Osteoblast (primary cell): Measurements from ENCODE around the gene ZNF785. TPM values are rescaled to one million over a fixed set of nuclear protein-coding genes. Genes with fewer than 3 reads are reported as not detected.
A peak's percentile ranks its signal among the peaks of the same experiment; 100 is the strongest.

Experiments
- DNase-seq: peaks from one replicate; pipeline ENCODE4 v3.0.0; 2011; ENCODE audit warnings: low spot score, mixed read lengths; ENCODE audit not compliant: insufficient read length; ENCODE audit errors: missing footprints
- H2AFZ ChIP-seq: 2 replicates; pipeline ENCODE4 v1.6.0; 2011; ENCODE audit warnings: mild to moderate bottlenecking, low read length
- H3K27ac ChIP-seq: 2 replicates; pipeline ENCODE4 v1.5.1; 2011; ENCODE audit warnings: mild to moderate bottlenecking, low read depth, low read length, moderate library complexity
- H3K27me3 ChIP-seq: 2 replicates; pipeline ENCODE4 v1.6.0; 2012; ENCODE audit warnings: mild to moderate bottlenecking, control low read depth, inconsistent platforms, low read length, moderate library complexity; ENCODE audit not compliant: insufficient read depth
- H3K36me3 ChIP-seq: 2 replicates; pipeline ENCODE4 v1.5.1; 2011; ENCODE audit warnings: mild to moderate bottlenecking, low read length, control low read depth, moderate library complexity; ENCODE audit not compliant: insufficient read depth
- H3K4me1 ChIP-seq: 2 replicates; pipeline ENCODE4 v1.5.1; 2011; ENCODE audit warnings: mild to moderate bottlenecking, low read length, control low read depth, moderate library complexity; ENCODE audit not compliant: insufficient read depth
- H3K4me2 ChIP-seq: 2 replicates; pipeline ENCODE4 v1.6.0; 2011; ENCODE audit warnings: mild to moderate bottlenecking, low read length; ENCODE audit not compliant: insufficient read depth
- H3K4me3 ChIP-seq: fragments of 200-600 bp; sonication (generic); 3 replicates; pipeline ENCODE4 v1.5.1; 2012; ENCODE audit warnings: mild to moderate bottlenecking, low read length, inconsistent platforms; ENCODE audit not compliant: insufficient read depth
- H3K79me2 ChIP-seq: 2 replicates; pipeline ENCODE4 v1.6.0; 2012; ENCODE audit warnings: mild to moderate bottlenecking, low read length, control low read depth, inconsistent platforms; ENCODE audit not compliant: insufficient read depth
- H3K9me3 ChIP-seq: 2 replicates; pipeline ENCODE4 v1.5.1; 2011; ENCODE audit warnings: low read depth, low read length, control low read depth
- H4K20me1 ChIP-seq: 2 replicates; pipeline ENCODE4 v1.6.0; 2012; ENCODE audit warnings: mild to moderate bottlenecking, low read length, control low read depth; ENCODE audit not compliant: insufficient read depth
- CTCF ChIP-seq: IDR thresholded peaks from 2 replicates; pipeline ENCODE4 v1.5.1; 2011; ENCODE audit warnings: mild to moderate bottlenecking, low read depth, low read length, moderate library complexity; ENCODE audit errors: extremely low read depth
- total RNA-seq: library from RNA; depleted of rRNA; stranded (reverse); fragments of >200 nt; gene quantifications from 2 replicates; pipeline ENCODE4 v1.2.3, GENCODE V29; 2012

Gene ZNF785
- total RNA-seq, 1 donor, result 13.4 TPM

GRCh38 chr16:30626236-30626635 is 40.7 kb upstream of the ZNF785 start:
- H3K4me2 ChIP-seq, result no peak overlapping the region
- peaks cover 3% of the 10 kb centered on the region for H3K27me3 ChIP-seq
- H3K4me1 ChIP-seq, result peaks cover 9% of the 10 kb centered on the region
- no peak for TF ChIP-seq CTCF
- H3K36me3 ChIP-seq, result no peaks in the 10 kb centered on the region
- no peak overlapping the region for H3K27ac ChIP-seq
- no peak for DNase-seq
- H3K9me3 ChIP-seq, result no peaks in the 10 kb centered on the region
- H4K20me1 ChIP-seq, result no peaks in the 10 kb centered on the region
- H3K4me3 ChIP-seq, result no peak overlapping the region
- no peak overlapping the region for H2AFZ ChIP-seq
- H3K79me2 ChIP-seq, result no peaks in the 10 kb centered on the region

GRCh38 chr16:30623536-30624283 is 38.2 kb upstream of the ZNF785 start:
- H3K27ac ChIP-seq, result no peak overlapping the region
- no peaks in the 10 kb centered on the region for H3K79me2 ChIP-seq
- no peaks in the 10 kb centered on the region for H4K20me1 ChIP-seq

GRCh38 chr16:30622455-30623032 is 37.0 kb upstream of the ZNF785 start:
- H3K36me3 ChIP-seq, result no peaks in the 10 kb centered on the region
- no peak for TF ChIP-seq CTCF
- no peak overlapping the region for H3K4me3 ChIP-seq
- no peak for DNase-seq
- peaks cover 3% of the 10 kb centered on the region for H3K27me3 ChIP-seq
- H2AFZ ChIP-seq, result no peak overlapping the region
- peaks cover 10% of the 10 kb centered on the region for H3K4me1 ChIP-seq
- no peaks in the 10 kb centered on the region for H4K20me1 ChIP-seq
- H3K79me2 ChIP-seq, result no peaks in the 10 kb centered on the region
- H3K4me2 ChIP-seq, result no peak overlapping the region
- no peak overlapping the region for H3K27ac ChIP-seq
- no peaks in the 10 kb centered on the region for H3K9me3 ChIP-seq

More at GRCh38 chr16:30623536-30624283, 38.2 kb upstream of the ZNF785 start:
- peaks cover 12% of the 10 kb centered on the region for H3K4me1 ChIP-seq
- DNase-seq, result no peak
- H2AFZ ChIP-seq, result no peak overlapping the region
- H3K4me3 ChIP-seq, result no peak overlapping the region
- H3K4me2 ChIP-seq, result no peak overlapping the region
- peaks cover 3% of the 10 kb centered on the region for H3K27me3 ChIP-seq
- TF ChIP-seq CTCF, result no peak
- no peaks in the 10 kb centered on the region for H3K9me3 ChIP-seq
- no peaks in the 10 kb centered on the region for H3K36me3 ChIP-seq

- no peak overlapping the region for H3K27ac ChIP-seq
- H3K36me3 ChIP-seq, result no peaks in the 10 kb centered on the region
- peaks cover 3% of the 10 kb centered on the region for H3K27me3 ChIP-seq
- H3K79me2 ChIP-seq, result no peaks in the 10 kb centered on the region
- H3K9me3 ChIP-seq, result no peaks in the 10 kb centered on the region
- H2AFZ ChIP-seq, result peak overlapping the region; percentile 22
- H3K4me2 ChIP-seq, result peak overlapping the region; percentile 16
- no peak overlapping the region for H3K4me3 ChIP-seq
- no peak for TF ChIP-seq CTCF
- DNase-seq, result peak; percentile 32
- H3K4me1 ChIP-seq, result peaks cover 10% of the 10 kb centered on the region
- H4K20me1 ChIP-seq, result no peaks in the 10 kb centered on the region
Measured at GRCh38 chr16:30621765-30622164, 36.3 kb upstream of the ZNF785 start.
